GM23338 (cell line): ENCODE results near the gene CCDC57. TPM values are rescaled to one million over a fixed set of nuclear protein-coding genes. Genes with fewer than 3 reads are reported as not detected.

Experiments
- ATAC-seq: fragments of 200-7000 bp; cut with Tn5 transposase; 3 replicates; pipeline ENCODE4 v1.9.1; 2020
- DNase-seq: peaks from one replicate; pipeline ENCODE4 v3.0.0-alpha.2; 2015; ENCODE audit warnings: low spot score
- H2AFZ ChIP-seq: fragments of 200-600 bp; sonication (generic); 2 replicates; pipeline ENCODE4 v1.8.0; 2016; ENCODE audit warnings: antibody characterized with exemption, mild to moderate bottlenecking, moderate library complexity
- H3F3A ChIP-seq: fragments of 200-600 bp; sonication (generic); replicated peaks from 2 replicates; pipeline ENCODE4 v1.8.0; 2017; ENCODE audit warnings: antibody characterized with exemption, mixed run types, low read depth
- H3K27ac ChIP-seq: fragments of 200-600 bp; sonication (generic); 2 replicates; pipeline ENCODE4 v1.6.1; 2016; ENCODE audit warnings: low read depth
- H3K27me3 ChIP-seq: fragments of 200-600 bp; sonication (generic); 2 replicates; pipeline ENCODE4 v1.8.0; 2016; ENCODE audit warnings: mild to moderate bottlenecking, mixed run types, moderate library complexity; ENCODE audit not compliant: insufficient read depth
- H3K36me3 ChIP-seq: fragments of 200-600 bp; sonication (generic); 2 replicates; pipeline ENCODE4 v1.8.0; 2016; ENCODE audit warnings: mild to moderate bottlenecking; ENCODE audit not compliant: insufficient read depth
- H3K4me1 ChIP-seq: fragments of 200-600 bp; sonication (generic); 2 replicates; pipeline ENCODE4 v1.8.0; 2016; ENCODE audit warnings: mild to moderate bottlenecking, moderate library complexity; ENCODE audit not compliant: insufficient read depth
- H3K4me2 ChIP-seq: fragments of 200-600 bp; sonication (generic); 2 replicates; pipeline ENCODE4 v1.7.1; 2017; ENCODE audit warnings: mixed run types
- H3K4me3 ChIP-seq: fragments of 200-600 bp; sonication (generic); 2 replicates; pipeline ENCODE4 v1.6.1; 2016; ENCODE audit warnings: mixed run types
- H3K79me2 ChIP-seq: fragments of 200-600 bp; sonication (generic); replicated peaks from 2 replicates; pipeline ENCODE4 v1.8.0; 2017; ENCODE audit warnings: mild to moderate bottlenecking; ENCODE audit not compliant: insufficient read depth
- H3K9me2 ChIP-seq: fragments of 200-600 bp; sonication (generic); 2 replicates; pipeline ENCODE4 v1.8.0; 2017; ENCODE audit not compliant: insufficient read depth
- H4K20me1 ChIP-seq: fragments of 200-600 bp; sonication (generic); replicated peaks from 2 replicates; pipeline ENCODE4 v1.8.0; 2017; ENCODE audit warnings: mild to moderate bottlenecking; ENCODE audit not compliant: insufficient read depth
- H3K27ac Mint-ChIP-seq: 2 replicates; pipeline ENCODE4 v1.8.0; 2020; ENCODE audit warnings: inconsistent platforms, mild to moderate bottlenecking, moderate library complexity, mixed read lengths
- H3K27me3 Mint-ChIP-seq: 3 replicates; pipeline ENCODE4 v1.8.0; 2022; ENCODE audit warnings: low read depth, mild to moderate bottlenecking, moderate library complexity, mixed read lengths, inconsistent platforms; ENCODE audit not compliant: insufficient read depth, poor library complexity
- H3K36me3 Mint-ChIP-seq: 3 replicates; pipeline ENCODE4 v1.8.0; 2021; ENCODE audit warnings: low read depth, mild to moderate bottlenecking, inconsistent platforms, moderate library complexity, mixed read lengths
- H3K4me1 Mint-ChIP-seq: 3 replicates; pipeline ENCODE4 v1.8.0; 2020; ENCODE audit warnings: mild to moderate bottlenecking, inconsistent platforms, mixed read lengths
- H3K4me3 Mint-ChIP-seq: 3 replicates; pipeline ENCODE4 v1.8.0; 2021; ENCODE audit warnings: moderate library complexity, mild to moderate bottlenecking, inconsistent platforms, mixed read lengths
- H3K9me3 Mint-ChIP-seq: 3 replicates; pipeline ENCODE4 v1.8.0; 2020; ENCODE audit warnings: moderate library complexity, mild to moderate bottlenecking, inconsistent platforms, mixed read lengths
- CREB1 ChIP-seq: fragments of 250-450 bp; sonication (Bioruptor Pico); IDR thresholded peaks from 2 replicates; pipeline ENCODE4 v1.5.0; 2020; ENCODE audit warnings: low read depth, mild to moderate bottlenecking, moderate library complexity
- EZH2 ChIP-seq: fragments of 200-600 bp; sonication (generic); IDR thresholded peaks from one replicate; pipeline ENCODE4 v1.8.0; 2017; ENCODE audit warnings: antibody characterized with exemption, mild to moderate bottlenecking, low read depth; ENCODE audit not compliant: unreplicated experiment
- EZH2phosphoT487 ChIP-seq: fragments of 200-600 bp; sonication (generic); IDR thresholded peaks from one replicate; pipeline ENCODE4 v1.8.1; 2018; ENCODE audit warnings: antibody characterized with exemption; ENCODE audit not compliant: unreplicated experiment
- JUNB ChIP-seq: IDR thresholded peaks from one replicate; pipeline ENCODE4 v1.6.1; 2016; ENCODE audit warnings: antibody characterized with exemption; ENCODE audit not compliant: unreplicated experiment
- NANOG ChIP-seq: IDR thresholded peaks from 2 replicates; pipeline ENCODE4 v1.6.1; 2016; ENCODE audit warnings: antibody characterized with exemption, borderline replicate concordance
- POLR2AphosphoS5 ChIP-seq: IDR thresholded peaks from 2 replicates; pipeline ENCODE4 v1.6.1; 2016; ENCODE audit warnings: antibody characterized with exemption, low read depth
- REST ChIP-seq: IDR thresholded peaks from one replicate; pipeline ENCODE4 v1.6.1; 2018; ENCODE audit warnings: antibody characterized with exemption; ENCODE audit not compliant: unreplicated experiment
- STAT1 ChIP-seq: IDR thresholded peaks from one replicate; pipeline ENCODE4 v1.6.1; 2016; ENCODE audit warnings: antibody characterized with exemption; ENCODE audit not compliant: unreplicated experiment
- ZNF114 ChIP-seq: fragments of 250-450 bp; sonication (Bioruptor Pico); IDR thresholded peaks from 2 replicates; pipeline ENCODE4 v1.5.0; 2020; ENCODE audit warnings: mild to moderate bottlenecking, moderate library complexity
- ZNF331 ChIP-seq: fragments of 250-450 bp; sonication (Bioruptor Pico); IDR thresholded peaks from 2 replicates; pipeline ENCODE4 v1.5.0; 2020; ENCODE audit warnings: low read depth, mild to moderate bottlenecking, moderate library complexity
- polyA plus RNA-seq: library from polyadenylated mRNA; unstranded; fragments of >200 nt; fragmentation: Nextera tagmentation; extraction: Ambion mirVana; gene quantifications from 2 replicates; pipeline ENCODE4 v1.2.1, GENCODE V29; 2016
- total RNA-seq: library from RNA; depleted of rRNA; stranded (reverse); fragments of >200 nt; shearing (Covaris generic); gene quantifications from 2 replicates; pipeline ENCODE4 v1.2.3, GENCODE V29; 2014
- TF ChIP-seq, protein P1 (sequence below): IDR thresholded peaks from 2 replicates; pipeline ENCODE4 v1.6.1; 2016; ENCODE audit warnings: antibody characterized with exemption
- TF ChIP-seq, protein P2 (sequence below): fragments of 250-450 bp; sonication (Bioruptor Pico); IDR thresholded peaks from 2 replicates; pipeline ENCODE4 v1.5.0; 2020; ENCODE audit warnings: mild to moderate bottlenecking, moderate library complexity
- TF ChIP-seq, protein P3 (sequence below), 2 experiments: fragments of 200-600 bp in 1 of 2; sonication (generic) in 1 of 2; conservative IDR thresholded peaks; 2 replicates each; pipeline versions ENCODE4 v1.5.1 to v1.6.1; 2016 to 2017; ENCODE audit warnings: antibody characterized with exemption in 2 of 2, low read depth in 2 of 2, mild to moderate bottlenecking in 2 of 2, moderate library complexity in 1 of 2

The CCDC57 gene
- total and polyA plus RNA-seq, 2 experiments from 2014 or later, result 7.0 to 16.3 TPM

DNA sequence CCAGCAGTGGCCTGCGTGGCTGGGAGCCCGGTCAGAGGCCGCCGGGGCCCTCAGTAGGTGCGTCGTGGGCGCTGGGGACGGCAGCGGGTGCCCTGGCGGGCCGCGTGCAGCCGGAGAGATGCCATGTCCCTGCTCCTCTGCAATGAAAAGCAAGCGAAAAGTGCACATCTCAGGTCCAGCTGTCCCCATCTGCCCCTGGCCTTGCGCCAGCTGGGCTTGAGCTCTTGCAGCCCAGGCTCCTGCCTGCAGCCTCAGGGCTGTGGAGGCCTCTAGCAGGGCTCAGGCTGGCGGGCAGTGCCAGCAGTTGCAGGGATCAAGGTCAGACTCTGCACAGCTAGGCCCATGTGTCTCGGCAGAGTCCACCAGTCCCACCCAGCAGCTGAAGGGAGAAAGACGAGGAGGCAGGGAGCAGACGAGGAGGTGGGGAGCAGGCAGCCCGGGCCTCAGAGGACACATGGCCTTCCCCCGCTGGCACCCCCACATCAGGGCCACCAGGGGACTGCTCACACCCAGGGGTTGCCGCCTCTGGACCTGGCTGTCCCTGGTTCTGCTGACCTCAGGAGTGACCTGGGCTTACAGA, 27.4 kb upstream of the CCDC57 start:
- H3K4me1 Mint-ChIP-seq, result peaks cover 12% of the 10 kb centered on the region
- H3K36me3 Mint-ChIP-seq, result peaks cover 26% of the 10 kb centered on the region
- Histone ChIP-seq H3K4me3 (no peak overlapping the region), H3K4me2 (no peak overlapping the region), H2AFZ (no peak overlapping the region), H3K79me2 (peaks cover 16% of the 10 kb centered on the region), H3K27me3 (no peaks in the 10 kb centered on the region), H3K27ac (no peak overlapping the region), H4K20me1 (peaks cover 17% of the 10 kb centered on the region), H3K36me3 (peaks cover 11% of the 10 kb centered on the region), H3K4me1 (no peaks in the 10 kb centered on the region; the same call in 1 of the 2 replicates), H3F3A (peaks cover 9% of the 10 kb centered on the region; the same call in 1 of the 2 replicates), H3K9me2 (no peaks in the 10 kb centered on the region)
- ATAC-seq (no peak), DNase-seq (no peak)
- H3K27me3 Mint-ChIP-seq, result peaks cover 21% of the 10 kb centered on the region
- TF ChIP-seq ZNF331 (CRISPR knock-in tag), result no peak
- no peak for TF ChIP-seq POLR2AphosphoS5
- TF ChIP-seq ZNF114, result no peak
- no peak for TF ChIP-seq STAT1
- no peak for TF ChIP-seq EZH2
- TF ChIP-seq CREB1 (CRISPR knock-in tag), result no peak
- TF ChIP-seq, protein P1, sequence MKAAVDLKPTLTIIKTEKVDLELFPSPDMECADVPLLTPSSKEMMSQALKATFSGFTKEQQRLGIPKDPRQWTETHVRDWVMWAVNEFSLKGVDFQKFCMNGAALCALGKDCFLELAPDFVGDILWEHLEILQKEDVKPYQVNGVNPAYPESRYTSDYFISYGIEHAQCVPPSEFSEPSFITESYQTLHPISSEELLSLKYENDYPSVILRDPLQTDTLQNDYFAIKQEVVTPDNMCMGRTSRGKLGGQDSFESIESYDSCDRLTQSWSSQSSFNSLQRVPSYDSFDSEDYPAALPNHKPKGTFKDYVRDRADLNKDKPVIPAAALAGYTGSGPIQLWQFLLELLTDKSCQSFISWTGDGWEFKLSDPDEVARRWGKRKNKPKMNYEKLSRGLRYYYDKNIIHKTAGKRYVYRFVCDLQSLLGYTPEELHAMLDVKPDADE, result no peak
- no peak for TF ChIP-seq JUNB
- no peak for TF ChIP-seq EZH2phosphoT487
- TF ChIP-seq, protein P2, sequence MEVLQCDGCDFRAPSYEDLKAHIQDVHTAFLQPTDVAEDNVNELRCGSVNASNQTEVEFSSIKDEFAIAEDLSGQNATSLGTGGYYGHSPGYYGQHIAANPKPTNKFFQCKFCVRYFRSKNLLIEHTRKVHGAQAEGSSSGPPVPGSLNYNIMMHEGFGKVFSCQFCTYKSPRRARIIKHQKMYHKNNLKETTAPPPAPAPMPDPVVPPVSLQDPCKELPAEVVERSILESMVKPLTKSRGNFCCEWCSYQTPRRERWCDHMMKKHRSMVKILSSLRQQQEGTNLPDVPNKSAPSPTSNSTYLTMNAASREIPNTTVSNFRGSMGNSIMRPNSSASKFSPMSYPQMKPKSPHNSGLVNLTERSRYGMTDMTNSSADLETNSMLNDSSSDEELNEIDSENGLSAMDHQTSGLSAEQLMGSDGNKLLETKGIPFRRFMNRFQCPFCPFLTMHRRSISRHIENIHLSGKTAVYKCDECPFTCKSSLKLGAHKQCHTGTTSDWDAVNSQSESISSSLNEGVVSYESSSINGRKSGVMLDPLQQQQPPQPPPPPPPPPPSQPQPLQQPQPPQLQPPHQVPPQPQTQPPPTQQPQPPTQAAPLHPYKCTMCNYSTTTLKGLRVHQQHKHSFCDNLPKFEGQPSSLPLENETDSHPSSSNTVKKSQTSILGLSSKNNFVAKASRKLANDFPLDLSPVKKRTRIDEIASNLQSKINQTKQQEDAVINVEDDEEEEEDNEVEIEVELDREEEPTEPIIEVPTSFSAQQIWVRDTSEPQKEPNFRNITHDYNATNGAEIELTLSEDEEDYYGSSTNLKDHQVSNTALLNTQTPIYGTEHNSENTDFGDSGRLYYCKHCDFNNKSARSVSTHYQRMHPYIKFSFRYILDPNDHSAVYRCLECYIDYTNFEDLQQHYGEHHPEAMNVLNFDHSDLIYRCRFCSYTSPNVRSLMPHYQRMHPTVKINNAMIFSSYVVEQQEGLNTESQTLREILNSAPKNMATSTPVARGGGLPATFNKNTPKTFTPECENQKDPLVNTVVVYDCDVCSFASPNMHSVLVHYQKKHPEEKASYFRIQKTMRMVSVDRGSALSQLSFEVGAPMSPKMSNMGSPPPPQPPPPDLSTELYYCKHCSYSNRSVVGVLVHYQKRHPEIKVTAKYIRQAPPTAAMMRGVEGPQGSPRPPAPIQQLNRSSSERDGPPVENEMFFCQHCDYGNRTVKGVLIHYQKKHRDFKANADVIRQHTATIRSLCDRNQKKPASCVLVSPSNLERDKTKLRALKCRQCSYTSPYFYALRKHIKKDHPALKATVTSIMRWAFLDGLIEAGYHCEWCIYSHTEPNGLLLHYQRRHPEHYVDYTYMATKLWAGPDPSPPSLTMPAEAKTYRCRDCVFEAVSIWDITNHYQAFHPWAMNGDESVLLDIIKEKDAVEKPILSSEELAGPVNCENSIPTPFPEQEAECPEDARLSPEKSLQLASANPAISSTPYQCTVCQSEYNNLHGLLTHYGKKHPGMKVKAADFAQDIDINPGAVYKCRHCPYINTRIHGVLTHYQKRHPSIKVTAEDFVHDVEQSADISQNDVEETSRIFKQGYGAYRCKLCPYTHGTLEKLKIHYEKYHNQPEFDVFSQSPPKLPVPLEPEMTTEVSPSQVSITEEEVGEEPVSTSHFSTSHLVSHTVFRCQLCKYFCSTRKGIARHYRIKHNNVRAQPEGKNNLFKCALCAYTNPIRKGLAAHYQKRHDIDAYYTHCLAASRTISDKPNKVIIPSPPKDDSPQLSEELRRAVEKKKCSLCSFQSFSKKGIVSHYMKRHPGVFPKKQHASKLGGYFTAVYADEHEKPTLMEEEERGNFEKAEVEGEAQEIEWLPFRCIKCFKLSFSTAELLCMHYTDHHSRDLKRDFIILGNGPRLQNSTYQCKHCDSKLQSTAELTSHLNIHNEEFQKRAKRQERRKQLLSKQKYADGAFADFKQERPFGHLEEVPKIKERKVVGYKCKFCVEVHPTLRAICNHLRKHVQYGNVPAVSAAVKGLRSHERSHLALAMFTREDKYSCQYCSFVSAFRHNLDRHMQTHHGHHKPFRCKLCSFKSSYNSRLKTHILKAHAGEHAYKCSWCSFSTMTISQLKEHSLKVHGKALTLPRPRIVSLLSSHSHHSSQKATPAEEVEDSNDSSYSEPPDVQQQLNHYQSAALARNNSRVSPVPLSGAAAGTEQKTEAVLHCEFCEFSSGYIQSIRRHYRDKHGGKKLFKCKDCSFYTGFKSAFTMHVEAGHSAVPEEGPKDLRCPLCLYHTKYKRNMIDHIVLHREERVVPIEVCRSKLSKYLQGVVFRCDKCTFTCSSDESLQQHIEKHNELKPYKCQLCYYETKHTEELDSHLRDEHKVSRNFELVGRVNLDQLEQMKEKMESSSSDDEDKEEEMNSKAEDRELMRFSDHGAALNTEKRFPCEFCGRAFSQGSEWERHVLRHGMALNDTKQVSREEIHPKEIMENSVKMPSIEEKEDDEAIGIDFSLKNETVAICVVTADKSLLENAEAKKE (CRISPR knock-in tag), result no peak
- no peak for TF ChIP-seq REST
- TF ChIP-seq, protein P3, sequence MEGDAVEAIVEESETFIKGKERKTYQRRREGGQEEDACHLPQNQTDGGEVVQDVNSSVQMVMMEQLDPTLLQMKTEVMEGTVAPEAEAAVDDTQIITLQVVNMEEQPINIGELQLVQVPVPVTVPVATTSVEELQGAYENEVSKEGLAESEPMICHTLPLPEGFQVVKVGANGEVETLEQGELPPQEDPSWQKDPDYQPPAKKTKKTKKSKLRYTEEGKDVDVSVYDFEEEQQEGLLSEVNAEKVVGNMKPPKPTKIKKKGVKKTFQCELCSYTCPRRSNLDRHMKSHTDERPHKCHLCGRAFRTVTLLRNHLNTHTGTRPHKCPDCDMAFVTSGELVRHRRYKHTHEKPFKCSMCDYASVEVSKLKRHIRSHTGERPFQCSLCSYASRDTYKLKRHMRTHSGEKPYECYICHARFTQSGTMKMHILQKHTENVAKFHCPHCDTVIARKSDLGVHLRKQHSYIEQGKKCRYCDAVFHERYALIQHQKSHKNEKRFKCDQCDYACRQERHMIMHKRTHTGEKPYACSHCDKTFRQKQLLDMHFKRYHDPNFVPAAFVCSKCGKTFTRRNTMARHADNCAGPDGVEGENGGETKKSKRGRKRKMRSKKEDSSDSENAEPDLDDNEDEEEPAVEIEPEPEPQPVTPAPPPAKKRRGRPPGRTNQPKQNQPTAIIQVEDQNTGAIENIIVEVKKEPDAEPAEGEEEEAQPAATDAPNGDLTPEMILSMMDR (conservative IDR thresholded peaks at IDR 0.05; ENCODE audit: low read depth in 2 of 2), result no peak
- no peak for TF ChIP-seq NANOG
- H3K9me3 Mint-ChIP-seq, result no peaks in the 10 kb centered on the region; the same call in 2 of the 3 replicates
- no peak overlapping the region for H3K27ac Mint-ChIP-seq
- H3K4me3 Mint-ChIP-seq, result no peak overlapping the region
